Measurements from ENCODE around the gene TEC. TPM values are rescaled to one million over a fixed set of nuclear protein-coding genes. Genes with fewer than 3 reads are reported as not detected.
"Not testable (repeated sequence)": the region's sequence is repeated elsewhere in the genome, so short reads cannot be mapped to it uniquely, and the experiment has no call there.

Gene TEC
- total RNA-seq, 1 experiment from 2014 or later, result 1.2 TPM

DNA sequence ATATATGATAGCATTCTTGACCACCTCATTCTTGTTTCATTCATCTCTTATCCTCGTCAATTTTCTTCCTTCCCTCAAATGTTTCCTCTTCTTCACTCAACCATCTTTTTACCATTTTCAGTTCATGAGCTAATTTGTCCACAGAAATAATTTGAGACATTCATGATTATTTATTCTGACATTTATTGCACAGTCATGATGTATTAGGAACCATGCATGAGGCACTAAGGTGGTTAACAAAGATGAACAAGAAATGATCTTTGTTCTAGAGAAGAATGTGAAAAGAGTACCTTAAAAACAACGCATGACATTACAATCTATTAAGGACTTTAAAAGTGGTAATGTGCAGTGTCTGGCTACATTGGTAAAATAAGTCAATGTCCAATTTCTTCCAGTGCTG, 27.9 kb downstream of the TEC start:
- no peak overlapping the region for H3K4me3 ChIP-seq (ENCODE audit: insufficient read depth, low read depth, low read length)
- H3K27me3 ChIP-seq (ENCODE audit: control insufficient read depth, insufficient read depth, low read length), result no peaks in the 10 kb centered on the region
- no peaks in the 10 kb centered on the region for H3K36me3 ChIP-seq (replicated peaks; ENCODE audit: control insufficient read depth, insufficient read depth, low read length)
- DNase-seq, result no peak

DNA sequence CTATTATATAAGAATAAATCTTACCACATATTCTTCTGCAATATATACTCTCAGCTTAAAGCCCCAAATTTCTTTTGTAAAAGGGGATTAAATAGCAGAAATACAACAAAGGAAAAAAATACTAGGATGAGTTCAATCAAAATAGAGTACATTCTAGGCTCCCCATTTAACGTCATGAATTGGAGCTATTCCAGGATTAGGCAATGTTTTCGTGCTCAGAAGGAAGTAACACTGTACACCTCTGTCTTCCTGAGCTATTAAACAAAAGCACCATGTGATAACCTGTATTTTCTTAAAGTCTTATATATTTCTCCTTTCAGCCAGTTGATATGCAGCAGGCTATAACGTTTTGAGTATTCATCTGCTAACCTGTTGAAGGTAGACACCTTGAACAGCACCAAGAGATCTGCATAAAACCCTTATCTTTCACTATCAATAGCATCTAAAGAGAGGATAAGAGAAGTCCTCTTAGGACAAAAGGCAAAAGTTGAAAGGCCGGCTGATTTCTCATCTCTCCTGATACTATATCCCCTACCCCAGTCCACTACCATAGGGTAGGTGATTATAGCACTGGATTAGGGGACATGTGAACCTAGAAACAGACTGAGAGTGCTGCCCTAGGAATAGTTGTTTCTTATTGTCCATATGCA, 31.5 kb downstream of the TEC start:
- no peak for DNase-seq
- Histone ChIP-seq H3K27me3 (ENCODE audit: control insufficient read depth, insufficient read depth, low read length) (no peaks in the 10 kb centered on the region), H3K4me3 (ENCODE audit: insufficient read depth, low read depth, low read length) (no peak overlapping the region), H3K36me3 (replicated peaks; ENCODE audit: control insufficient read depth, insufficient read depth, low read length) (no peaks in the 10 kb centered on the region)

DNA sequence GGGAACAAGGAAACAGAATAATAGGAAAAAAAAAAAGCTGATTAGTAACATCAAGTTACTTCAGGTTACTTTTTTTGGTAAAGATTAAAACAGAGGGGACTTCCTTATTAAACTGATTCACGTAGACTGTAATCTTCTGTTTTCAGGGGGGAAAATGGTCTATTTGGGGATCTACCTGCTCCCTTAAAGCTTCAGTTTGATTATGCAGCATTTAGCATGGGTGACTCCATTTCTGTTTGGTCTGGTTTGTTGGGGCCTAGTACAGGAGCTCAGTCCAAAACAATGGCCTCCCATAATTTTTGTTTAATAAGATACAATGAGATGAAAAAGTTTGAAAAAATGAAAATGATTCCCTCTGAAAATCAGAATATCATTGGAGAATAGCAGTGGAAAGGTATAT, 34.6 kb downstream of the TEC start:
- Histone ChIP-seq H3K27me3 (ENCODE audit: control insufficient read depth, insufficient read depth, low read length) (no peaks in the 10 kb centered on the region), H3K36me3 (replicated peaks; ENCODE audit: control insufficient read depth, insufficient read depth, low read length) (no peaks in the 10 kb centered on the region), H3K4me3 (ENCODE audit: insufficient read depth, low read depth, low read length) (no peak overlapping the region)
- DNase-seq, result no peak

DNA sequence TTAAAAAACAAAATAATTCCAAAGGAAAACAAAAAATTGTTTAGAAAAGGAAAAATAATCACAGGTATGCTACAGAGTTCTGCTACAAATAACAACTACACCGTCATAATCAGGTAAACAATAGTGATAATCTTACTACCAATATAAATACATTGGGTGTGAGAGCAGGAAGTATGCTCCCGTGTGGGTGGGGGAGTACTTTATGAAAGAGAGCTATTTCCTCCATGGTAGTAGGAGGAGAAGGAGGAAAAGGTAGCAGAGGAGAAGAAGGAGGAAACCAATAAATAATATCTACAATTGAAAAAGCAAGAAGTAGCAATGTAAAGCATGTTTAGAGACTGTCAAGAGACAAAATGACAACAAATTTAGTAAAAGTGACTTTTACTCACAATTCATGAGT, 35.1 kb downstream of the TEC start:
- Histone ChIP-seq H3K27me3 (ENCODE audit: control insufficient read depth, insufficient read depth, low read length) (no peaks in the 10 kb centered on the region), H3K36me3 (replicated peaks; ENCODE audit: control insufficient read depth, insufficient read depth, low read length) (no peaks in the 10 kb centered on the region), H3K4me3 (ENCODE audit: insufficient read depth, low read depth, low read length) (no peak overlapping the region)
- DNase-seq, result no peak

DNA sequence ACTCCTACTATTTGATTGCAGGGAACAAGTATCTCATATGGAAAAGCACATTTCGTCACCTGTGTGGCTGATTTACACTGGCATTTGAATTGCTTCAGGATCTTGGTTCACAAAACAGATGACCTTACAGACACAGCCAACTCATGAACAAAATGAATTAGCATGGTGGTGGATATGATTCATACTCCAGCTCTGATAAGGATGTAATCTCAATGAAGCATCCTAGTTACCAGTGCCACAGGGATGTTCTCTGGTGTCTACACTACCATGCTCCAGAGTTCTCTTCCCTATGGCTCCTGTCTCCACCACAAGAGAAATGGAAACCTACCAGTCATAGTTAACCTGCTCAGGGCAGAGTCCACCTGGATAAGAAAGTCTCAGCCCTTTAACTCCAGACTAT, 40.7 kb downstream of the TEC start:
- H3K4me3 ChIP-seq (ENCODE audit: insufficient read depth, low read depth, low read length), result no peak overlapping the region
- no peaks in the 10 kb centered on the region for H3K27me3 ChIP-seq (ENCODE audit: control insufficient read depth, insufficient read depth, low read length)
- no peaks in the 10 kb centered on the region for H3K36me3 ChIP-seq (replicated peaks; ENCODE audit: control insufficient read depth, insufficient read depth, low read length)
- DNase-seq, result no peak

DNA sequence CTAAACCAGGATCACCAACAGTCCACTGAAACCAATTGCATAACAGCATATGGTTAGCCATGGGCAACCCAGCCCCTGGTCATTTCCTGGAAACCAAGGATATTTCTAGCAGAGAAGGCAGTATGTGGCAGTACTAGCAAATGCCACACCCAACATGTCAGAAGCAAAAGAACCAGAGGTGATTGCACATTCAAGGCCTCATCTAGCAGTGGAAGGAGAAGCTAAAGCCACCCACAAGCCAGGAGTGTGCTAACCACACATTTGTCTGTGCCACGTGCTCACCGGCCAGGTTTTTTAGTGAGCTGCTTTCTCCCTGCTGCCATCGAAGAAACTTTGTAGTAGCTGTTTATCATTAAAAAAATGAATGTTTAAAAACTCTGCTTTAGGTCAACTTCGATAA, 42.0 kb downstream of the TEC start:
- Histone ChIP-seq H3K36me3 (replicated peaks; ENCODE audit: control insufficient read depth, insufficient read depth, low read length) (no peaks in the 10 kb centered on the region), H3K4me3 (ENCODE audit: insufficient read depth, low read depth, low read length) (no peak overlapping the region), H3K27me3 (ENCODE audit: control insufficient read depth, insufficient read depth, low read length) (no peaks in the 10 kb centered on the region)
- no peak for DNase-seq

DNA sequence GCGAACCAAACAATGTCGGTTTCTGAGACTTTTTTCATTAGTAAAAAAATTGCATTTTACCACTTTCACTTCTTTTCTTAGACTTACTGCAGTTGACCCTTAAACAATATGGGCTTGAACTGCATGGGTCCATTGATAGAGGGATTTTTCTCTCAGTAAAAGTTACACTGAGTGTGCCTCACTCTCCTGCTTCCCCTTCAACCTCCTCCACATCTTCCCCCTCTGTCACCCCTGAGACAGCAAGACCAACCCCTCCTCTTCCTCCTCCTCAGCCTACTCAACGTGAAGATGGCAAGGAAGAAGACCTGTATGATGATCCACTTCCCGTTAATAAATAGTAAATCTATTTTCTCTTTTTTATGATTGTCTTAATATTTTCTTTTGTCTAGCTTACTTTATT, 43.4 kb downstream of the TEC start:
- Histone ChIP-seq H3K4me3 (ENCODE audit: insufficient read depth, low read depth, low read length) (no peak overlapping the region), H3K27me3 (ENCODE audit: control insufficient read depth, insufficient read depth, low read length) (no peaks in the 10 kb centered on the region), H3K36me3 (replicated peaks; ENCODE audit: control insufficient read depth, insufficient read depth, low read length) (no peaks in the 10 kb centered on the region)
- DNase-seq, result no peak

DNA sequence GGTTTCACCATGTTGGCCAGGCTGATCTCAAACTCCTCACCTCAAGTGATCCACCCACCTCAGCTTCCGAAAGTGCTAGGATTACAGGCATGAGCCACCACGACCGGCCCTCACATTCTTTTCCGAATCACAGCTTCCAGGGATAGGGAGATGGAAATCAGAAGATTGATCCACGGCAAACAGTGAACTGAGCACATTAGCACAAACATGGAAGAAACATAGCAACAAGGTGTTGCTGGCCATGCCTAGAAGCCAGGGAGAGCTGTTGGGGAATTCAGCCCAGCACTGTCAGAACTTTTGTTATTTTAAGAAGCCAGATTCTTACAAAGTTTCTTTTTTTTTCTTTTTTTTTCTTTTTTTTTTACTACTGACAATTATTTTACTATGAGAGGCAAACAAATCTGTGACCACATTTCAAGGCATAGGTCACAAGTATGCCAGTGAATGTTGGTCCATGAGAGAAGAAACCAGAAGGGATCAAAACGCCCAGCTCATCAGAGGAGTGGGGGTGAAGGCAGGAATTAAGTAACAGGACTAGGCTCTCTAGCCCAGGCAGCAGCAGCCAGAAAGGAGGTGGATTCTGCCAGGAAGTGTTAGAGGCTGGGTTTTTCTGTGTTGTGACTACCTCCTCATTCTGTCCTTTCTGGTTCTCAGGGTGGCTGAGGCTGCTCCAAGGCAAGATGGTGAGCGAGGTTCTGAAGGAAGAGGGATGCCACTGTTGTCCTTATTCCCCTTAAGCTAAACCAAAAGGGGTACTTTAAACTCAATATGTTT, 44.1 kb downstream of the TEC start:
- no peak for DNase-seq
- Histone ChIP-seq H3K36me3 (replicated peaks; ENCODE audit: control insufficient read depth, insufficient read depth, low read length) (no peaks in the 10 kb centered on the region), H3K27me3 (ENCODE audit: control insufficient read depth, insufficient read depth, low read length) (no peaks in the 10 kb centered on the region), H3K4me3 (ENCODE audit: insufficient read depth, low read depth, low read length) (no peak overlapping the region)

DNA sequence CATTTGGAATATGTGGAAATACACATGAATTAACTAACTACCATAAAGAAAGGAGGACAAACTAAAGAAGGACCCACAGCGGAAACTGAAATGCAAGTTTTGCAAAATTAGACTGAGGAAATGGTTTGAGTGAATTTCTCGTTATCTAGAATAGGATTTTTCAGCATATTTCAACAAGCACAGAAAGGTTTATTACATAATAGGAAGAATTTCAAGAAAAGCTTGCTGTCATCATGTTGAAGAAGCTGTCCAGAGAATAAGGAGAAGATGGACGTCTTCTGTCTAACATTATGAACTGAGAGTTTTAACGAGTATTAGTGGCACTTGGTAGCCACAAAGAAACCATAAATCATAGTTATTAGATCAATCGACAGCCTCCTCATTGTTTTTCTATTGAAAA, 45.0 kb downstream of the TEC start:
- Histone ChIP-seq H3K4me3 (ENCODE audit: insufficient read depth, low read depth, low read length) (no peak overlapping the region), H3K36me3 (replicated peaks; ENCODE audit: control insufficient read depth, insufficient read depth, low read length) (no peaks in the 10 kb centered on the region), H3K27me3 (ENCODE audit: control insufficient read depth, insufficient read depth, low read length) (no peaks in the 10 kb centered on the region)
- DNase-seq, result no peak

DNA sequence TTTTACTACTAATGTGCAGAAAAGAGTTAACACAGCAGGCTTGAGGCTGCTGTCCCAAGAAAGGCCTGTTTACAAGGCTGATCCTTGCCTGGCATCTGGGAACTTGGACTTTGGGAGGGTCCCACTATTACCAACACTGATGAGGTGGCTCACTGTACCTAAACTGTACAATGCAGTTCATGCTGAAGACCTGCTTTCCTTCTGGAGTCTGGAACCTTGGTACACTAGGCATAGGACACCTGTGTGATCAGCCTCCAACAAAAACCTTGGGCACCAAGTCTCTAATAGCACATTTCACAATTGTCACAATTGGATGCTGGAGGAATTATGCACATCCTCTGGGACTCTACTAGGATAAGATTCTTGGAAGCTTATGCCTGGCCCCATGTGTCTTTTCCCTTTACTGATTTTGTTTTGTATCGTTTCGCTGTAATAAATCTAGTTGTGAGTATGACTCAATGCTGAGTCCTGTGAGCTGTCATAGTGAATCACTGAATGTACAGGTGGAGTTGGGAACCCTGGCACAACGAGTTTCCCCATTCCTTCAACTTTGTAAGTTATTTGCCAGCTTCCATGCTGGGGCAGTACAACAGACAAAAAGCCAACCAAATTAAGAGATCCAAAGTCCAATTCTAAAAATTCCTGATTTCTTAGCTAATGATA, 45.9 kb downstream of the TEC start:
- H3K27me3 ChIP-seq (ENCODE audit: control insufficient read depth, insufficient read depth, low read length), result no peaks in the 10 kb centered on the region
- no peak for DNase-seq
- H3K4me3 ChIP-seq (ENCODE audit: insufficient read depth, low read depth, low read length), result no peak overlapping the region
- no peaks in the 10 kb centered on the region for H3K36me3 ChIP-seq (replicated peaks; ENCODE audit: control insufficient read depth, insufficient read depth, low read length)

DNA sequence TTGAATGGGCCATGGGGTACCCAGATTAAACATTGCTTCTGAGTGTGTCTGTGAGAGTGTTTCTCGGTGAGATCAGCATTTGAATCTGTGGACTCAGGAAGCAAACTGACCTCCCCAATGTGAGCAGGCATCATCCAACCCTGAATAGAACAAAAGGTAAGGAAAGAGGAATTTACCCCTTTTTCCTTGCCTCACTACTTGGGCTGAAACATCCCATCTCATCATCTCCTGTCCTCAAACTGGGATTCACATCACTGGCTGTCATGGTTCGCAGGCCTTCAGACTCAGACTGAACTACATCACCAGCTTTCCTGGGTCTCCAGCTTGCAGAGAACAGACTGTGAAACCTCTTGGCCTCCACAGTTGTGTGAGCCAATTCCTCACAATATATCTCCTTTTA, 47.1 kb downstream of the TEC start:
- Histone ChIP-seq H3K4me3 (ENCODE audit: insufficient read depth, low read depth, low read length) (no peak overlapping the region), H3K27me3 (ENCODE audit: control insufficient read depth, insufficient read depth, low read length) (no peaks in the 10 kb centered on the region), H3K36me3 (replicated peaks; ENCODE audit: control insufficient read depth, insufficient read depth, low read length) (no peaks in the 10 kb centered on the region)
- DNase-seq, result no peak

DNA sequence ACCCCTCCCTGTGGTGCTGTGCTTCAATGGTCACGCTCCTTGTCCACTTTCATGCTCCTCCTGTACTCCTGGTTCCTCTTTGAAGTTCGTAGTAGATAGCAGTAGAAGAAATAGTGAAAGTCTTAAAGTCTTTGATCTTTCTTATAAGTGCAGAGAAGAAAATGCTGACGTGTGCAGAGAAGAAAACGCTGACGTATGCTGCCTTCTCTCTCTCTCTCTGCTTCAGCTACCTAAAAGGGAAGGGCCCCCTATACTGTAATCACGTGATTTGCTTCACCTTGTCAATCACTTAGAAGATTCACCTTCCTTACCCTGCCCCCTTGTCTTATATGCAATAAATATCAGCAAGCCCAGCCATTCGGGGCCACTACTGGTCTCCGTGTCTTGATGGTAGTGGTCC, 50.2 kb downstream of the TEC start:
- not testable (repeated sequence) for H3K27me3 ChIP-seq (ENCODE audit: control insufficient read depth, insufficient read depth, low read length); H3K36me3 ChIP-seq (replicated peaks; ENCODE audit: control insufficient read depth, insufficient read depth, low read length); H3K4me3 ChIP-seq (ENCODE audit: insufficient read depth, low read depth, low read length); DNase-seq

DNA sequence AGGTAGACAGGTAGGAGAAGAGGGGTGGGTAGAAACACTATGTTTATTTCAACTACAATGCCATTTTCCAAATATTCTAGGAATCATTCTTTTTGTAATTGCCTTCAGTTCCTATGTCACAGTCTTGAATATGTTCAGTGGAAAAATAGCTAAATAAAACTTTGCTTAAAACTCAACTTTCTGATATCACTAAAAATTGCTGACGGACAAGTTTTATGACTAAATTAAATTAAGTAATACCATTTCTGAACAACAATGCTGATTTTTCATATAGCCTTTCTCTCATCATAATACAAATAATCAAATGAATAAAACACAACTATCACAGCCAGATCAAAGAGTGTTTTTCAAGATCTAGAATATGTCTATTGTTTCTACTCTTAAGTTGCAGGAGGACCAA, 53.1 kb downstream of the TEC start:
- Histone ChIP-seq H3K27me3 (ENCODE audit: control insufficient read depth, insufficient read depth, low read length) (no peaks in the 10 kb centered on the region), H3K36me3 (replicated peaks; ENCODE audit: control insufficient read depth, insufficient read depth, low read length) (no peaks in the 10 kb centered on the region), H3K4me3 (ENCODE audit: insufficient read depth, low read depth, low read length) (no peak overlapping the region)
- DNase-seq, result no peak

DNA sequence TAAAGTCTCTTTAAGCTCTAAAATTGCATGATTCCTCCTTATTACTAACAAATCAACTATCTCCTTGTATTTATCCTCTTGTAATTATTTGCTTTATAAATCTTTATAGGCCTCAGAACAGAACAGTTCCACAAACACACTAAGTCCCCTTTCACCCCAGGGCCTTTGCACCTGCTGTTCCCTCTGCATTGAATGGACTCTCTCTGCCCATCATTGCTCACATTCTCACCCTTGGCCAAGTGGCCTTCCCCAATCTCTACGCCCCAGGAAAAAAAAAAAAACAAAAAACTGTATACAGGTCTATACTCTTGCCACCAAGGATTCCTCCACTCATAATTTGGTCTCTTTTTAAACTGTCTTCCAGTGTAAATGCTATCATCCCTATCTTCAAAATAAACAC, 53.7 kb downstream of the TEC start:
- H3K4me3 ChIP-seq (ENCODE audit: insufficient read depth, low read depth, low read length), result no peak overlapping the region
- DNase-seq, result no peak
- H3K36me3 ChIP-seq (replicated peaks; ENCODE audit: control insufficient read depth, insufficient read depth, low read length), result no peaks in the 10 kb centered on the region
- no peaks in the 10 kb centered on the region for H3K27me3 ChIP-seq (ENCODE audit: control insufficient read depth, insufficient read depth, low read length)

DNA sequence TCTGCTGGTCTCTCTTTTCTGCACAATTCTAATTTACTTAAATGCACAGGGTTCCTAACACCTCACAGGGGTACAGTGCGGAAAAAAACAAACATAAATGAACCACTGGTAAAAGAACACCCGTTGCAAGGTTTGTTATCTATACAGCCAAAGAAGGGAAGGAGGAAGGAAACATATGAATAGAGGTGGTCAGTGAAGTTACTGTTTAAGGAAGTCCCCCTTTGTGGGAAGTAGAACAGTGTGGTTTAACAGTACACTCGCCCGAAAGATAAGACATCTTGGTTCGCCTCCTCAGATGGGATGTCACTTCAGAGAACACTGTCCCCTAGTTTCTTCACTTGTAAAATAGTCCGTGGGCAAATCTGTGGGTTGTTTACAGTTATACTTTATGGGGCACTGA, 57.5 kb downstream of the TEC start:
- Histone ChIP-seq H3K36me3 (replicated peaks; ENCODE audit: control insufficient read depth, insufficient read depth, low read length) (no peaks in the 10 kb centered on the region), H3K27me3 (ENCODE audit: control insufficient read depth, insufficient read depth, low read length) (no peaks in the 10 kb centered on the region), H3K4me3 (ENCODE audit: insufficient read depth, low read depth, low read length) (no peak overlapping the region)
- no peak for DNase-seq
